ENCODE data around the gene OXTR. TPM values are rescaled to one million over a fixed set of nuclear protein-coding genes. Genes with fewer than 3 reads are reported as not detected.

OXTR gene
- polyA plus RNA-seq, 1 donor (not counting 4 experiments of a cell fraction or from before 2014, with no cell fraction given): 0.16 TPM

GRCh38 chr3:8724108-8724752, 45.2 kb downstream of the OXTR start:
- no peaks in the 10 kb centered on the region for H3K27me3 ChIP-seq (ENCODE audit: control insufficient read depth, extremely low read depth, insufficient read depth, low read length)
- dilution Hi-C loops (cut with MboI; ENCODE audit: extremely low pct_ligation_motif_present, low sequenced_read_pairs): no loop called here
- H4K20me1 ChIP-seq (ENCODE audit: control insufficient read depth, extremely low read depth, insufficient read depth, low read length): no peaks in the 10 kb centered on the region
- H3K79me2 ChIP-seq (ENCODE audit: control insufficient read depth, insufficient read depth, low read length): no peaks in the 10 kb centered on the region
- no peak overlapping the region for H3K4me3 ChIP-seq (ENCODE audit: control insufficient read depth in 2 of 3, extremely low read depth in 1 of 3, insufficient read depth in 2 of 3, low read depth in 1 of 3, low read length in 3 of 3)
- TF ChIP-seq CTCF (optimal IDR thresholded peaks at IDR 0.05 in 1 of 3, IDR thresholded peaks at IDR 0.05 in 1 of 3, conservative IDR thresholded peaks at IDR 0.05 in 1 of 3; ENCODE audit: extremely low read depth in 1 of 3, insufficient read depth in 2 of 3, low read length in 3 of 3): no peak
- TF ChIP-seq EZH2 (IDR thresholded peaks at IDR 0.05; ENCODE audit: low read length): no peak
- no peak overlapping the region for H3K4me2 ChIP-seq (ENCODE audit: control insufficient read depth, extremely low read depth, insufficient read depth, low read depth, low read length)
- no peak for DNase-seq (ENCODE audit: low read depth, low spot score)
- peaks cover 8% of the 10 kb centered on the region for H3K4me1 ChIP-seq (ENCODE audit: control insufficient read depth, extremely low read depth, insufficient read depth, low read length)
- no peaks in the 10 kb centered on the region for H3K36me3 ChIP-seq (ENCODE audit: control insufficient read depth in 2 of 2, extremely low read depth in 1 of 2, insufficient read depth in 2 of 2, low read length in 2 of 2)
- no peak overlapping the region for H2AFZ ChIP-seq (ENCODE audit: control insufficient read depth, low read length)
- no peak overlapping the region for H3K9ac ChIP-seq (ENCODE audit: control insufficient read depth, extremely low read depth, insufficient read depth, low read length)
- no peak overlapping the region for H3K27ac ChIP-seq (ENCODE audit: control insufficient read depth, insufficient read depth, low read length)
- no peak for FAIRE-seq
- H3K9me3 ChIP-seq (ENCODE audit: control insufficient read depth, low read depth, low read length): no peaks in the 10 kb centered on the region
- no peaks in the 10 kb centered on the region for H3K9me1 ChIP-seq (ENCODE audit: control insufficient read depth, extremely low read depth, insufficient read depth, low read length)

- H3K9me3 ChIP-seq (ENCODE audit: control insufficient read depth, low read depth, low read length): no peaks in the 10 kb centered on the region
- no peak overlapping the region for H3K4me3 ChIP-seq (ENCODE audit: control insufficient read depth in 2 of 3, extremely low read depth in 1 of 3, insufficient read depth in 2 of 3, low read depth in 1 of 3, low read length in 3 of 3)
- H3K9ac ChIP-seq (ENCODE audit: control insufficient read depth, extremely low read depth, insufficient read depth, low read length): no peak overlapping the region
- H3K27ac ChIP-seq (ENCODE audit: control insufficient read depth, insufficient read depth, low read length): no peak overlapping the region
- no peaks in the 10 kb centered on the region for H3K9me1 ChIP-seq (ENCODE audit: control insufficient read depth, extremely low read depth, insufficient read depth, low read length)
- H2AFZ ChIP-seq (ENCODE audit: control insufficient read depth, low read length): no peak overlapping the region
- dilution Hi-C loops (cut with MboI; ENCODE audit: extremely low pct_ligation_motif_present, low sequenced_read_pairs): no loop called here
- H4K20me1 ChIP-seq (ENCODE audit: control insufficient read depth, extremely low read depth, insufficient read depth, low read length): no peaks in the 10 kb centered on the region
- H3K36me3 ChIP-seq (ENCODE audit: control insufficient read depth in 2 of 2, extremely low read depth in 1 of 2, insufficient read depth in 2 of 2, low read length in 2 of 2): no peaks in the 10 kb centered on the region
- no peak overlapping the region for H3K4me2 ChIP-seq (ENCODE audit: control insufficient read depth, extremely low read depth, insufficient read depth, low read depth, low read length)
- FAIRE-seq (no peak), DNase-seq (ENCODE audit: low read depth, low spot score) (no peak)
- TF ChIP-seq EZH2 (IDR thresholded peaks at IDR 0.05; ENCODE audit: low read length) (no peak), CTCF (optimal IDR thresholded peaks at IDR 0.05 in 1 of 3, IDR thresholded peaks at IDR 0.05 in 1 of 3, conservative IDR thresholded peaks at IDR 0.05 in 1 of 3; ENCODE audit: extremely low read depth in 1 of 3, insufficient read depth in 2 of 3, low read length in 3 of 3) (no peak)
- no peaks in the 10 kb centered on the region for H3K27me3 ChIP-seq (ENCODE audit: control insufficient read depth, extremely low read depth, insufficient read depth, low read length)
- H3K79me2 ChIP-seq (ENCODE audit: control insufficient read depth, insufficient read depth, low read length): no peaks in the 10 kb centered on the region
- peaks cover 7% of the 10 kb centered on the region for H3K4me1 ChIP-seq (ENCODE audit: control insufficient read depth, extremely low read depth, insufficient read depth, low read length)
Measured at GRCh38 chr3:8723612-8724011, 45.8 kb downstream of the OXTR start.
